ENCODE results near the gene ATP11B. TPM values are rescaled to one million over a fixed set of nuclear protein-coding genes. Genes with fewer than 3 reads are reported as not detected.
A peak's percentile ranks its signal among the peaks of the same experiment; 100 is the strongest.

ATP11B gene
- total RNA-seq, 5 donors from 2014 or later (not counting 1 experiment from before 2014, with no cell fraction given), result 90.7 to 139 (median 98.1) TPM

GRCh38 chr3:182809531-182809930 lies 16.2 kb downstream of the ATP11B start:
- no peak overlapping the region for H3K27ac Mint-ChIP-seq
- Histone ChIP-seq H3K4me1 (ENCODE audit: control insufficient read depth in 1 of 2, extremely low read depth in 1 of 2, insufficient read depth in 2 of 2, low read length in 2 of 2) (peaks cover 9 to 10% of the 10 kb centered on the region in 2 experiments), H3K9me3 (no peaks in the 10 kb centered on the region), H3K36me3 (ENCODE audit: control insufficient read depth in 2 of 2, extremely low read depth in 1 of 2, insufficient read depth in 1 of 2, low read length in 1 of 2) (no peaks in the 10 kb centered on the region), H3K27me3 (replicated peaks in 1 of 2; ENCODE audit: control insufficient read depth in 2 of 2, extremely low read depth in 1 of 2, insufficient read depth in 2 of 2, low read length in 1 of 2) (no peaks in the 10 kb centered on the region), H3K4me3 (ENCODE audit: control insufficient read depth in 1 of 2, extremely low read depth in 1 of 2, low read length in 1 of 2) (no peak overlapping the region), H3K27ac (ENCODE audit: low read length) (no peak overlapping the region)
- POLR2A ChIA-PET, result interaction anchor here in 1 of 2 donors (0.7 kb wide), 1 partner anchor 53 kb away, joined by 3 read pairs; no protein-coding TSS in a partner anchor
- H3K4me1 Mint-ChIP-seq, result peaks cover 76 to 84% (median 77%) of the 10 kb centered on the region in 3 donors
- no peak for DNase-seq
- no peaks in the 10 kb centered on the region for H3K9me3 Mint-ChIP-seq
- H3K27me3 Mint-ChIP-seq, result no peaks in the 10 kb centered on the region
- ATAC-seq (replicated peaks in 1 of 4), result no peak
- H3K4me3 Mint-ChIP-seq, result peak overlapping the region in 1 of 3 donors; percentile 5
- peaks cover 14% of the 10 kb centered on the region for H3K36me3 Mint-ChIP-seq
- WGBS (ENCODE audit: insufficient coverage), result 90% methylated on average over 2 of the region's 3 CpGs
- CTCF ChIA-PET, result interaction anchor here in 1 of 2 donors (0.6 kb wide), 1 partner anchor 77 kb away, joined by 6 read pairs; no protein-coding TSS in a partner anchor

GRCh38 chr3:182810574-182811268 lies 17.4 kb downstream of the ATP11B start:
- POLR2A ChIA-PET, result no interaction called here
- peaks cover 14% of the 10 kb centered on the region for H3K36me3 Mint-ChIP-seq
- Histone ChIP-seq H3K4me1 (ENCODE audit: control insufficient read depth in 1 of 2, extremely low read depth in 1 of 2, insufficient read depth in 2 of 2, low read length in 2 of 2) (peaks cover 11 to 12% of the 10 kb centered on the region in 2 experiments), H3K27ac (ENCODE audit: low read length) (no peak overlapping the region), H3K4me3 (ENCODE audit: control insufficient read depth in 1 of 2, extremely low read depth in 1 of 2, low read length in 1 of 2) (no peak overlapping the region), H3K36me3 (ENCODE audit: control insufficient read depth in 2 of 2, extremely low read depth in 1 of 2, insufficient read depth in 1 of 2, low read length in 1 of 2) (no peaks in the 10 kb centered on the region), H3K27me3 (replicated peaks in 1 of 2; ENCODE audit: control insufficient read depth in 2 of 2, extremely low read depth in 1 of 2, insufficient read depth in 2 of 2, low read length in 1 of 2) (no peaks in the 10 kb centered on the region), H3K9me3 (no peaks in the 10 kb centered on the region)
- no peak overlapping the region for H3K4me3 Mint-ChIP-seq
- H3K27me3 Mint-ChIP-seq, result no peaks in the 10 kb centered on the region
- DNase-seq (no peak), ATAC-seq (replicated peaks in 1 of 4) (no peak)
- no peaks in the 10 kb centered on the region for H3K9me3 Mint-ChIP-seq
- WGBS (ENCODE audit: insufficient coverage), result no CpG with 5 or more reads among the region's 3 CpGs
- CTCF ChIA-PET, result interaction anchor here in 1 of 2 donors (0.5 kb wide), 1 partner anchor 16 kb away, joined by 4 read pairs; no protein-coding TSS in a partner anchor
- H3K4me1 Mint-ChIP-seq, result peaks cover 77 to 84% (median 78%) of the 10 kb centered on the region in 3 donors
- H3K27ac Mint-ChIP-seq, result no peak overlapping the region

GRCh38 chr3:182811269-182811596 lies 17.9 kb downstream of the ATP11B start:
- ChIA-PET POLR2A (no interaction called here), CTCF (interaction anchor here in 1 of 2 donors (0.5 kb wide), 1 partner anchor 16 kb away, joined by 4 read pairs; no protein-coding TSS in a partner anchor)
- H3K27ac ChIP-seq (ENCODE audit: low read length), result no peak overlapping the region
- no peaks in the 10 kb centered on the region for H3K36me3 ChIP-seq (ENCODE audit: control insufficient read depth in 2 of 2, extremely low read depth in 1 of 2, insufficient read depth in 1 of 2, low read length in 1 of 2)
- H3K4me1 Mint-ChIP-seq, result peaks cover 78 to 84% (median 79%) of the 10 kb centered on the region in 3 donors
- no peaks in the 10 kb centered on the region for H3K9me3 ChIP-seq
- H3K27ac Mint-ChIP-seq, result no peak overlapping the region
- no peaks in the 10 kb centered on the region for H3K27me3 ChIP-seq (replicated peaks in 1 of 2; ENCODE audit: control insufficient read depth in 2 of 2, extremely low read depth in 1 of 2, insufficient read depth in 2 of 2, low read length in 1 of 2)
- H3K27me3 Mint-ChIP-seq, result no peaks in the 10 kb centered on the region
- ATAC-seq (replicated peaks in 1 of 4) (no peak), DNase-seq (no peak)
- no peaks in the 10 kb centered on the region for H3K9me3 Mint-ChIP-seq
- no peak overlapping the region for H3K4me3 ChIP-seq (ENCODE audit: control insufficient read depth in 1 of 2, extremely low read depth in 1 of 2, low read length in 1 of 2)
- H3K4me3 Mint-ChIP-seq, result no peak overlapping the region
- WGBS (ENCODE audit: insufficient coverage), result no CpG with 5 or more reads among the region's 1 CpG
- peaks cover 11 to 15% of the 10 kb centered on the region in 2 experiments for H3K4me1 ChIP-seq (ENCODE audit: control insufficient read depth in 1 of 2, extremely low read depth in 1 of 2, insufficient read depth in 2 of 2, low read length in 2 of 2)
- peaks cover 14% of the 10 kb centered on the region for H3K36me3 Mint-ChIP-seq

- Mint-ChIP-seq H3K36me3 (peaks cover 14% of the 10 kb centered on the region), H3K9me3 (no peaks in the 10 kb centered on the region), H3K4me3 (no peak overlapping the region), H3K27me3 (no peaks in the 10 kb centered on the region), H3K4me1 (peaks cover 77 to 81% (median 79%) of the 10 kb centered on the region in 3 donors), H3K27ac (no peak overlapping the region)
- Histone ChIP-seq H3K27me3 (replicated peaks in 1 of 2; ENCODE audit: control insufficient read depth in 2 of 2, extremely low read depth in 1 of 2, insufficient read depth in 2 of 2, low read length in 1 of 2) (no peaks in the 10 kb centered on the region), H3K4me3 (ENCODE audit: control insufficient read depth in 1 of 2, extremely low read depth in 1 of 2, low read length in 1 of 2) (no peak overlapping the region), H3K36me3 (ENCODE audit: control insufficient read depth in 2 of 2, extremely low read depth in 1 of 2, insufficient read depth in 1 of 2, low read length in 1 of 2) (no peaks in the 10 kb centered on the region), H3K27ac (ENCODE audit: low read length) (no peak overlapping the region), H3K9me3 (no peaks in the 10 kb centered on the region), H3K4me1 (ENCODE audit: control insufficient read depth in 1 of 2, extremely low read depth in 1 of 2, insufficient read depth in 2 of 2, low read length in 2 of 2) (peaks cover 11 to 15% of the 10 kb centered on the region in 2 experiments)
- no CpG with 5 or more reads among the region's 1 CpG for WGBS (ENCODE audit: insufficient coverage)
- ATAC-seq (replicated peaks in 1 of 4), result no peak
- ChIA-PET CTCF (no interaction called here), POLR2A (no interaction called here)
- no peak for DNase-seq
These were observed 18.8 kb downstream of the ATP11B start for GRCh38 chr3:182812123-182812522.

GRCh38 chr3:182814419-182815062 lies 21.2 kb downstream of the ATP11B start:
- Histone ChIP-seq H3K27ac (ENCODE audit: low read length) (no peak overlapping the region), H3K4me1 (ENCODE audit: control insufficient read depth in 1 of 2, extremely low read depth in 1 of 2, insufficient read depth in 2 of 2, low read length in 2 of 2) (peaks cover 7 to 11% of the 10 kb centered on the region in 2 experiments), H3K4me3 (ENCODE audit: control insufficient read depth in 1 of 2, extremely low read depth in 1 of 2, low read length in 1 of 2) (no peak overlapping the region), H3K9me3 (no peaks in the 10 kb centered on the region), H3K27me3 (replicated peaks in 1 of 2; ENCODE audit: control insufficient read depth in 2 of 2, extremely low read depth in 1 of 2, insufficient read depth in 2 of 2, low read length in 1 of 2) (no peaks in the 10 kb centered on the region), H3K36me3 (ENCODE audit: control insufficient read depth in 2 of 2, extremely low read depth in 1 of 2, insufficient read depth in 1 of 2, low read length in 1 of 2) (no peaks in the 10 kb centered on the region)
- ATAC-seq (replicated peaks in 1 of 4) (no peak), DNase-seq (no peak)
- ChIA-PET POLR2A (interaction anchor here in 1 of 2 donors (0.5 to 0.6 kb wide), 2 partner anchors 14 to 57 kb away, joined by 3 to 5 read pairs; no protein-coding TSS in a partner anchor), CTCF (interaction anchor here in 1 of 2 donors (1.3 kb wide), 1 partner anchor 22 kb away, joined by 4 read pairs; no protein-coding TSS in a partner anchor)
- no peaks in the 10 kb centered on the region for H3K9me3 Mint-ChIP-seq
- H3K27me3 Mint-ChIP-seq, result no peaks in the 10 kb centered on the region
- H3K4me3 Mint-ChIP-seq, result peak overlapping the region in 2 of 3 donors; percentile 35 to 36
- peaks cover 10% of the 10 kb centered on the region for H3K36me3 Mint-ChIP-seq
- peaks cover 71 to 75% (median 75%) of the 10 kb centered on the region in 3 donors for H3K4me1 Mint-ChIP-seq
- WGBS (ENCODE audit: insufficient coverage), result 100% methylated on average over 3 of the region's 4 CpGs
- peak overlapping the region in 1 of 2 donors; percentile 5 for H3K27ac Mint-ChIP-seq

GRCh38 chr3:182816181-182816580 lies 22.9 kb downstream of the ATP11B start:
- Mint-ChIP-seq H3K4me1 (peaks cover 67 to 74% (median 72%) of the 10 kb centered on the region in 3 donors), H3K36me3 (peaks cover 18% of the 10 kb centered on the region), H3K4me3 (no peak overlapping the region), H3K9me3 (no peaks in the 10 kb centered on the region), H3K27ac (peak overlapping the region in 1 of 2 donors; percentile 44), H3K27me3 (no peaks in the 10 kb centered on the region)
- Histone ChIP-seq H3K27ac (ENCODE audit: low read length) (no peak overlapping the region), H3K4me3 (ENCODE audit: control insufficient read depth in 1 of 2, extremely low read depth in 1 of 2, low read length in 1 of 2) (no peak overlapping the region), H3K27me3 (replicated peaks in 1 of 2; ENCODE audit: control insufficient read depth in 2 of 2, extremely low read depth in 1 of 2, insufficient read depth in 2 of 2, low read length in 1 of 2) (no peaks in the 10 kb centered on the region), H3K4me1 (ENCODE audit: control insufficient read depth in 1 of 2, extremely low read depth in 1 of 2, insufficient read depth in 2 of 2, low read length in 2 of 2) (peaks cover 4 to 8% of the 10 kb centered on the region in 2 experiments), H3K9me3 (no peaks in the 10 kb centered on the region), H3K36me3 (ENCODE audit: control insufficient read depth in 2 of 2, extremely low read depth in 1 of 2, insufficient read depth in 1 of 2, low read length in 1 of 2) (peaks cover 0 to 4% of the 10 kb centered on the region in 2 donors)
- WGBS (ENCODE audit: insufficient coverage), result no CpG with 5 or more reads among the region's 1 CpG
- ATAC-seq (replicated peaks in 1 of 4), result no peak
- ChIA-PET CTCF (interaction anchor here in 1 of 2 donors (1.3 kb wide), 1 partner anchor 24 kb away, joined by 4 read pairs; no protein-coding TSS in a partner anchor), POLR2A (interaction anchor here (0.6 to 0.7 kb wide), 3 partner anchors 10 to 458 kb away, joined by 3 to 4 read pairs (median 4); no protein-coding TSS in a partner anchor)
- DNase-seq, result no peak
